CD4-positive, alpha-beta T cell treated with Interferon gamma for 1 hour (primary cell): ENCODE data around the gene SH3GLB2.
"Not testable (repeated sequence)": the region's sequence is repeated elsewhere in the genome, so short reads cannot be mapped to it uniquely, and the experiment has no call there.

Experiments used
- DNase-seq: peaks from one replicate; pipeline ENCODE4 v3.0.0-alpha.2; 2020

SH3GLB2 gene

GRCh38 chr9:128987805-128988204, 40.3 kb downstream of the SH3GLB2 start:
- DNase-seq: no peak

DNA sequence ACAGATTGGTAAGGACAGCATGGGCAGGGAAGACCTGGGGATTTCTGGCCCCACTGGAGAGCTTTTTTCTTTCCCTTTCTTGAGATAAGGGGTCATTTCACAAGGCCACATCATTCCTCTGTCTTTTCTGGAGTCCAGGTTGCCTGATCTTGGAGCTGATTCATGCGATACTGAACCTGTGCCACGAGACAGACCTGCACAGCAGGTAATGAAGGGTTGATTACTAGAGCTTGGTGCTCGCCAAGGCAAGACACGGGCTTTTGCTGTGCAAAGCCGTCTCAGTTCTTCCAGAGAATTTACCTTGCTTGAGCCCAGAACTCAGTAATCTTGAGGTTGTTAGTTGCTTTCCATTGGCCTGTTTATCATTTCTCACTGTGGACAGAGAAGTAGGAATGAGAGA, 41.5 kb downstream of the SH3GLB2 start:
- DNase-seq: no peak

DNA sequence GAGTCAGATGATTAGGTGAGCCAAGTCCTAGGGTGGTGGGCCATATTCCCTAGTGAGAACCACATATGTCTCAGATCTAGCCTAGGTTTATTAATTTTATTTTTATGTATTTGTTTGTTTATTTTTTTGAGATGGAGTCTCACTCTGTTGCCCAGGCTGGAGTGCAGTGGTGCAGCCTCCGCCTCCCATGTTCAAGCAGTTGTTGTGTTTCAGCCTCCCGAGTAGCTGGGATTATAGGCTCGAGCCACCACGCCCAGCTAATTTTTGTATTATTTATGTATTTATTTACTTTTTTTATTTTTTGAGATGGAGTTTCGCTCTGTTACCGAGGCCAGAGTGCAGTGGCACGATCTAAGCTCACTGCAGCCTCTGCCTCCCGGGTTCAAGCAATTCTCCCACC, 44.6 kb downstream of the SH3GLB2 start:
- DNase-seq: no peak

- DNase-seq: no peak
Measured at GRCh38 chr9:128979111-128979510, 49.0 kb downstream of the SH3GLB2 start.

- no peak for DNase-seq
Measured at GRCh38 chr9:128972956-128973355, 55.2 kb downstream of the SH3GLB2 start.

DNA sequence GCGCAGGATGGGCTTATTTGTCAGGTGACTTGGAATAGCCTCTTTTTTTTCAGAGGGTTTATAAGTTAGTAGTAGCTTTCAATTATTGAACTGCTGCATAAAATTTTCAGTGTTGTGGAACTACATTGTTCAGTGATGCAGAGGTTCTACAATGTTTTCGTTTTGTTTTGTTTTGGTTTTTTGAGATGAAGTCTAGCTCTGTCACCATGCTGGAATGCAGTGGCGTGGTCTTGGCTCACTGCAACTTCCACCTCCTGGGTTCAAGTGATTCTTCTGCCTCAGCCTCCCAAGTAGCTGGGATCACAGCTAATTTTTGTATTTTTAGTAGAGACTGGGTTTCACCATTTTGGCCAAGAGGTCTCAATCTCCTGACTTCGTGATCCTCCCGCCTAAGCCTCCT, 58.6 kb downstream of the SH3GLB2 start:
- no peak for DNase-seq

DNA sequence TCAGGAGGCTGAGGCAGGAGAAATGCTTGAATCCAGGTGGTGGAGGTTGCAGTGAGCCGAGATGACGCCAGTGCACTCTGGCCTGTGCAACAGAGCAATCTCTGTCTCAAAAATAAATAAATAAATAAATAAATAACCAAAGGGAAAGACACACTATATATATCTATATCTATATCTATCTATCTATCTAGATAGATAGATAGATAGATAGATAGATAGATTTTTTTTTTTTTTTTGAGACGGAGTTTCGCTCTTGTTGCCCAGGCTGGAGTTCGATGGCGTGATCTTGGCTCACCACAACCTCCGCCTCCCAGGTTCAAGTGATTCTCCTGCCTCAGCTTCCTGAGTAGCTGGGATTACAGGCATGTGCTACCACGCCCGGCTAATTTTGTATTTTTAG, 66.7 kb downstream of the SH3GLB2 start:
- not testable (repeated sequence) for DNase-seq
